ENCODE data around the gene PARD3B.
"Not testable (repeated sequence)": the region's sequence is repeated elsewhere in the genome, so short reads cannot be mapped to it uniquely, and the experiment has no call there.

Gene PARD3B

GRCh38 chr2:205465791-205466190, 920.5 kb downstream of the PARD3B start:
- DNase-seq (ENCODE audit: low spot score) = no peak

- DNase-seq (ENCODE audit: low spot score) = no peak
Measured at GRCh38 chr2:205471776-205472175, 926.5 kb downstream of the PARD3B start.

- no peak for DNase-seq (ENCODE audit: low spot score)
Measured at GRCh38 chr2:205473791-205474190, 928.5 kb downstream of the PARD3B start.

GRCh38 chr2:205474741-205475415, 929.6 kb downstream of the PARD3B start:
- no peak for DNase-seq (ENCODE audit: low spot score)

GRCh38 chr2:205475416-205475768, 930.1 kb downstream of the PARD3B start:
- no peak for DNase-seq (ENCODE audit: low spot score)

GRCh38 chr2:205477016-205477705, 931.9 kb downstream of the PARD3B start:
- DNase-seq (ENCODE audit: low spot score) = no peak

- no peak for DNase-seq (ENCODE audit: low spot score)
Measured at GRCh38 chr2:205481861-205482260, 936.6 kb downstream of the PARD3B start.

GRCh38 chr2:205482399-205483081, 937.3 kb downstream of the PARD3B start:
- no peak for DNase-seq (ENCODE audit: low spot score)

- no peak for DNase-seq (ENCODE audit: low spot score)
Measured at GRCh38 chr2:205483095-205483494, 937.8 kb downstream of the PARD3B start.

- DNase-seq (ENCODE audit: low spot score) = no peak
Measured at GRCh38 chr2:205484215-205484614, 938.9 kb downstream of the PARD3B start.

GRCh38 chr2:205484764-205485163, 939.5 kb downstream of the PARD3B start:
- no peak for DNase-seq (ENCODE audit: low spot score)

- DNase-seq (ENCODE audit: low spot score) = not testable (repeated sequence)
Measured at GRCh38 chr2:205493528-205493927, 948.3 kb downstream of the PARD3B start.

GRCh38 chr2:205494537-205495235, 949.4 kb downstream of the PARD3B start:
- no peak for DNase-seq (ENCODE audit: low spot score)

GRCh38 chr2:205495819-205496218, 950.5 kb downstream of the PARD3B start:
- DNase-seq (ENCODE audit: low spot score) = no peak

- no peak for DNase-seq (ENCODE audit: low spot score)
Measured at GRCh38 chr2:205496370-205496769, 951.1 kb downstream of the PARD3B start.

- DNase-seq (ENCODE audit: low spot score) = no peak
Measured at GRCh38 chr2:205496772-205497171, 951.5 kb downstream of the PARD3B start.

- DNase-seq (ENCODE audit: low spot score) = no peak
Measured at GRCh38 chr2:205499006-205499405, 953.7 kb downstream of the PARD3B start.

GRCh38 chr2:205500065-205500464, 954.8 kb downstream of the PARD3B start:
- no peak for DNase-seq (ENCODE audit: low spot score)

- no peak for DNase-seq (ENCODE audit: low spot score)
Measured at GRCh38 chr2:205500951-205501350, 955.7 kb downstream of the PARD3B start.

GRCh38 chr2:205501826-205502225, 956.6 kb downstream of the PARD3B start:
- DNase-seq (ENCODE audit: low spot score) = no peak

- no peak for DNase-seq (ENCODE audit: low spot score)
Measured at GRCh38 chr2:205505371-205505770, 960.1 kb downstream of the PARD3B start.

GRCh38 chr2:205509655-205510054, 964.4 kb downstream of the PARD3B start:
- no peak for DNase-seq (ENCODE audit: low spot score)

- DNase-seq (ENCODE audit: low spot score) = no peak
Measured at GRCh38 chr2:205510345-205510744, 965.1 kb downstream of the PARD3B start.

Data from Ammon's horn (tissue), 1 donor.